ENCODE results near the gene PPP2R2C.

The PPP2R2C gene

DNA sequence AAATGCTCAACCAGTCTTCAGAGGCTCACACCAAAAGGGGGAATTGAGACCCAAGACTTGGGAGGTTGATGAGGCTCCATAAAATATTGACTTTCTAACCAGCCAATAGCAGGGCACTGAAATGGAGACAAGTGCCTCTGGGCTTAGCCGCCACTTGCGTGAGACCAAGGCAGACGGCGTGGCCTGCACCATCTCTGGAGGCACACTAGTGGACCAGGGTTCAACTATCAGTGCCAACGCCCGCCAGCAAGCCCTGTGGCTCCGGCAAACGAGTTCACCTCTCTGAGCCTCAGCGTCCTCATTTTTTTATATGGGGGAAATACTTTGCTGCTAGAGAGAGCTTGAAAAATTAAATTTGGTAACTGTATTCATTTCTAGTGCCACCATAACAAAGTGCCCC, 50.3 kb downstream of the PPP2R2C start:
- no peak for DNase-seq

- no peak for DNase-seq
Observed at GRCh38 chr4:6421397-6421796, 51.0 kb downstream of the PPP2R2C start.

- no peak for DNase-seq
Observed at GRCh38 chr4:6420972-6421371, 51.4 kb downstream of the PPP2R2C start.

GRCh38 chr4:6420036-6420435, 52.4 kb downstream of the PPP2R2C start:
- DNase-seq = no peak

- DNase-seq = no peak
Observed at GRCh38 chr4:6419452-6420028, 52.9 kb downstream of the PPP2R2C start.

DNA sequence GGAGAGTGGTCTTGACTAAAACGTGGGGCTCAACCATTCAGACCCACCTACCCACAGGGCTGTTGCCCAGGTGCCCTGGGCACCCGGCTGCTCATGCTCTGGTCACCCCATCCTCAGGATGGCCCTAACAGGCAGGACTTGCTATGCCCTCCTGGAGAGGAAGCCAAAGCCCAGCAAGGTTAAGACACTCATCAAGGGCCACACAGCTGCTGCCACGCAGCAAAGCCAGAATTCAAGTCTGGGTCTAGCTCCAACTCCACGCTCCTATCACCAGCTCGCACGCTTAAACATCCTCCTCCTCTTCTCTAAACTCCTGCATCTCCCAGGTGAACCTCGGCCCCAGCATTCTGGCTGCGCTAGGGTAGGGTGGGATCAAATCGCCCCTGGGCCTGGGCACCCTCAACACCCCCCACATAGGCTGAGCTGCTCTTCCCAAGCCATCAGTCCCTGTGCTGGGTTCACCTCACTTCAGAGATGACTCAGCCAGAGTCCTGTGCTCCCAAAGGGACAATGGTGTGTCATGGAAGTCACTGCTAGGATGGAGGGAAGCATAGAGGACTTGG, 54.1 kb downstream of the PPP2R2C start:
- DNase-seq = no peak

- no peak for DNase-seq
Observed at GRCh38 chr4:6417516-6418050, 54.8 kb downstream of the PPP2R2C start.

DNA sequence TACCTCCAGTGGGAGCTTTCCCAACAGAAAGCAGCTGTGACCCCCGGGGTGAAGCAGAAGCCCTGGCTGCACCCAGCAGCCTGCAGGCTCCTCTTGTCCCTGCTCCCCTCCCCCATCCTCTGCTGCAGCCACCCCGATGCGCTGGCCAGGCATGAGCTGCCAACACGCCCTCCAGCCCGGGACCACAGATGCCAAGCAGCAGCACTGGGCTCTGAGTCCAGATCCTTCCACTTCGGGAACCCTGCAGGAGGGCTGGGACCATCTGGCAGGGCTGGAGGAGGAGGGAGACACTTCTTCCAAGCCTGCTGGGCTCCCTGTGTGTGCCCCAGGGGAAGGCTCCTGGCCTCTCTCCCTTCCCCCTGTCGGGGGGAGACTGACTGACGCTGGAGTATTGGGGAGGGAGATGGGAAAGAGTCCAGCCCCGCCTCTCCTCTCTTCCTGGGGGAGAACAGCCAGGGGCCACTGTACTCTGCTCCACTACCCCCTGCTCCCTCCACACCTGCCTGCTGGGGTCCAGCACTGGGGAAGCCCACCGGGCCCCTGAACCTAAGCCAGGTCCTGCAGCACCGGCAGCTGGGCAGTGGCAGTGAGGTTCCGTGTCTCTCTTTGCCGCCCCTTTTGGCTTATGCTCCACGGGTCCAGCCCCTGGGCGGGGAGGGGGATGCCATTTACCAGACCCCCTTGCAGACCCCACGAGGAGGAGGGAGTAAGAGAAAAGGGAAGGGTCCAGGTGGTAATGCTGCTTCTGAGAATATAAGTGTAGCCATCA, 55.7 kb downstream of the PPP2R2C start:
- DNase-seq = no peak

DNA sequence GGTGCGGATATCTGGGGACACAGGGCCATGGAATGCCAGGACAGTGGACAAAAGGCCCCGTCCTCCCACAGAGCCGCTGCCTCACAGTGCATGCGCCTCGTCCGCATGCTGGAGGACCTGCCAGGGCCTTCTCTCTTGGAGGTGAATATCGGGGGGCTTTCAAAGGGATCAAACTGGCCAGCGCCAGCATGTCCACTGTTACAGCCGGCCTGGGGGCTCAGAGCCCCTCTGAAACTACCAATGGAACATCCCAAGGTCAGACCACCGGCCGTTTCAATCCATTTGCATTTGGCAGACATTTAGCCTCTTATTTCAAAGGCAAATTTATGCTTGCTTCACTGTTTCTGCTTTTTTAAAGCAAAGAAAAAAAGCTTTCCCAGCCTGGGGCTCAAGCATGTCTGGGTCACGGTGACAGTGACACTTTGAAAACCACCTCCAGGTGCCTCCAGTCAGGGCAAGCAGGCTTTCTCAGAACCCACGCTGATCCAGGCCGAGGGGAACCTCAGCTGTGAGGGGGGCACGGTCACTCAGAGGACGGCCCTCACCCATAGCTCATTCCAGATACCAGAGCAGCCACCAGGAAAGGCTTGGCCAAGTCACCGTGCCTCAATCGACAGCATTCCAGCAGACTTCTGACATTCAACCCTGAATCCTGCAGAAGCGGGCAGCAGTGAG, 57.2 kb downstream of the PPP2R2C start:
- DNase-seq = no peak

DNA sequence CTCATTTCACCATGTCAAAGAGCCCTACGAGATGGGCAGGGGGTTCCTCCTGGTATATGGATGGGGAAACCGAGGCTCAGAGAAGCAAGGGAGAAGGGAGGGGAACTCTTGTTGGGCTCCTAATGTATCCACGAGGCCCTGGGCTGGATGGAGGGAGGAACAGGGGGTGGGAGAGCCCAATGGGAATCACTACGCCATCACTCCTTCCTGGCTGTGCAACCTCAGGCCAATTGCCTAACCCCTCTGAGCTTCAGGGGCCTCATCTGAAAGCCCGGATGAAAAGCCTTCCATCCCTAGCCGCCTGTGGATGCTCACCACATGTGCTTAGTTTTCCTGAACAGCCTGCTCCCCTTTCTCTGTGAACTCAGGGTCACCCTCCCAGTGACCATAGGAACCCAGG, 57.8 kb downstream of the PPP2R2C start:
- DNase-seq = no peak

- no peak for DNase-seq
Observed at GRCh38 chr4:6410664-6411063, 61.8 kb downstream of the PPP2R2C start.

GRCh38 chr4:6410068-6410467, 62.3 kb downstream of the PPP2R2C start:
- DNase-seq = no peak

DNA sequence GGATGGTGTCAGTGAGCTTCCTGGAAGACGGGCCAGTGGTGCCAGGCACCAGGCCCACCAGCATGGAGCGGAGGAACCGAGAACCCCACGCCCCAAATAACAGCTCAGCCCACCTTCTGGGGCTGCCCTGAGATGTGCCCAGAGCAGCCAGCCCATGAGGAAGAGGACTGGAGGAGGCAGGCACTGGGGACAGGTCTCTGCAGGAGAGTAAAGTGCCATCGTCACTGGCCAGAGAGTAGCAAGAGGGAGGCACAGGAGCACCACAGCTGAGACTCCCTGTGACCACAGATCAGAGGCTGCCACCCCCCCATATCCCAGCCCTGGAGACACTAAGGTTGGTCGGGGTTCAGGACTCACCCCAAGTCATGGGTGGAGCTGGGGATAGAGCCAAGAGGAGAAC, 63.0 kb downstream of the PPP2R2C start:
- DNase-seq = no peak

DNA sequence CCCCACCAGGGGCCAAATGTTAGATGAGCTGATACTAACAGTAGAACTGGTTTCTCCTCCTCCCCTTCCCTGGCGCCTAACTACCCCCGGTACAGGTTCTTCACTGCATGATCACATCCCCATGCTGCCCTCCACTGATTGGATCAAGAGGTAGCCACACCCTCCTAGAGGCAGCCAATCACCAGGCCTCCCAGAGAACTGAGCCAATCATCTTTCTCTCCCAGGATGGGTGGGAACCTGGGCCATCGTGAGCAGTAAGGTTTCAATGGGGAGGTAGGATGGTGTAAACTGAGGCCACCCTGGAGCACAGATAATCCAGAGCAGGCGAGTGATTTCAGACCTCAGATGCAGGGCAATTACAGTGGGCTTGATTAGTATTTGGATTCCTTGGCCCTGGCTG, 64.2 kb downstream of the PPP2R2C start:
- DNase-seq = no peak

GRCh38 chr4:6405397-6405706, 67.1 kb downstream of the PPP2R2C start:
- DNase-seq = no peak

DNA sequence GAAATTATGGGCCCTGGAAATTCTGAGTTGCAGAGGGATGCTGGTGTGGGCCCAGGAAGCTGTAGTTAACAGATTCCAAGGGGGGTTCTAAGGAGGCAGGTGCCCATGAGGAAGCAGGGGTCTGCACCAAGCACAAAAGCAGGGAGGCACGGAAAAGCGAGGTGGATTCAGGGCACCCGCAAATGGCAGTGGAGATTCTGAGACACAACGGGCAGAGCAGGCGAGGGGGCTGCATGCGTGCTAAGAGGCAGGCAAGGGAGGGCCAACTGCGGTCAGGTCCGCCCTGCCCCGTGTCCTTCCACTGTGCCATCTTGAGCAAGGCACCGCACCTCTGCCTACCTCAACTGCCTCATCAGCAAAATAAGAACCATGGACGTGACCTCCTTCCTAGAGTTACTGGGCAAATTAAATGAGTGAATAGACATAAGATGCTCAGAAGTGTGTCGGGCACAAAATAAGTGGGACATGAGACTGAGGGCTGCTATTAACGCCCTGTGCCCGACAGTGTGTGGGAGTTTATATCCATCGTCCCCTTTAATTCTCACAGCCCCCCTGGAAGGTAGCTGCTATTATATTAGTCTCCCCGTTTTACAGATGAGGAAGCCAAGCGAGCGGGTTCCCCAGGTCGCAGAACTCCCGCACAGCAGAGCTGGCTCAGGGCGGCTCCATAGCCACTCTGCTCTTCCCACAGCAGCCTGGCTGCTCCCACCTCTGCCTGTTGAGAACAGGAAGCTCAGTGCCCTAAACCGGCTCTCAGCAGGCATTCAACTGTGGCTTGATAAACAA, 67.6 kb downstream of the PPP2R2C start:
- no peak for DNase-seq

GRCh38 chr4:6403400-6403685, 69.1 kb downstream of the PPP2R2C start:
- DNase-seq = no peak

DNA sequence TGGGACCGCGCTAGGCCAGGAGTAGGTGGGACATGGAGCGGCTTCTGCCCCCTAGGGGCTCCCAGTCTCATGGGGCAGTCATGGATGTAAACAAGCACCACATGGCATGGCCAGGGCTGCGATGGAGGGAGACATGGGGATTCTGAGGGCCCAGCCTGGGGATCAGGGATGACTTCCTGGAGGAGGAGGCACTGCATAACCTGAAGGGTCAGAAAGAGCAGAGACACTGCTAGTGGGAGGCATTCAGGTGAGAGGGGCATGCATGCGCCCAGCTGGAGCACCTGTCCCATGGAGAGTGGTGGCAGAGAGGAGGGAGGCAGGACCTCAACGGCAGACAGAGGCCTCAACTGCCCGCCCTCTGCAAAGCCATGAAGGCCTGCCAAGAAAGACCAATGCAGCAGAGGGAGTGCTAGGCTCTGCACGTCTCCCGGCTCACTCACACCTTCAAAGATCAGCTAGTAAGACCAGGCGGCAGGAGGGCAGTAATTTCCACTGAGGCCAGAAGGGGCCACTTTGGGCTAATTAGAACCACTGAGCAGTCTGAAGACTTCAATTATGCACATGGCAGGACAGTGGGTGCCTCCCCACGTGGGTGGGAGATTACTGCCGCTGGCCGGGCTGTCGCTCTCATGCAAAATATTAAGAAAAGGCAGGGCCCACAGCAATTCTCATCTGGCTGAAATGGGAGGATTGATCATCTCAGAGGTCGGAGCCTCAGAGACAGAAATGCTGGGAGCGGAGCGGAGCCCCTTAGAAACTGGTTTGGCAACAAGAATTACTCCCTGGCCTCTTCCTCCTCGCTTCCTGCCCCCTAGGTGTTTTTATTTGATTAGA, 69.6 kb downstream of the PPP2R2C start:
- DNase-seq = no peak

DNA sequence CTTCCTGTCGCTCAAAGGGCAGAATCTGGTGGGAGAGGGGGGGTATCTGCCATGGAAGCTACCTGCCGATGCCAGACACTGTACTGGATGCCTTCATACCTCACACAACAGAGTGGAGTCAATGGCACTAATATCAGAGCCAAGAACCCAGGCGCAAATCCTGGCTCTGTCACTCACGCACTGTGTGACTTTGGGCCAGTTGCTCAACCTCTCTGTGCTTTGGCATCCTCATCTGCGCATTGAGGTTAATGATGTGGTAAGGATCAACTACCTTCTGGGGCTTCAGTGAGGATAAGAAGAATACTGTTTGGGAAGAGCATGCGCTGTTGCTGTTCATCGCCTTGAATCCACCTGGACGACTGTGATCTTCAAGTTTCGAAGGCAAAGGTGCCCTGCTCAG, 70.6 kb downstream of the PPP2R2C start:
- no peak for DNase-seq

DNA sequence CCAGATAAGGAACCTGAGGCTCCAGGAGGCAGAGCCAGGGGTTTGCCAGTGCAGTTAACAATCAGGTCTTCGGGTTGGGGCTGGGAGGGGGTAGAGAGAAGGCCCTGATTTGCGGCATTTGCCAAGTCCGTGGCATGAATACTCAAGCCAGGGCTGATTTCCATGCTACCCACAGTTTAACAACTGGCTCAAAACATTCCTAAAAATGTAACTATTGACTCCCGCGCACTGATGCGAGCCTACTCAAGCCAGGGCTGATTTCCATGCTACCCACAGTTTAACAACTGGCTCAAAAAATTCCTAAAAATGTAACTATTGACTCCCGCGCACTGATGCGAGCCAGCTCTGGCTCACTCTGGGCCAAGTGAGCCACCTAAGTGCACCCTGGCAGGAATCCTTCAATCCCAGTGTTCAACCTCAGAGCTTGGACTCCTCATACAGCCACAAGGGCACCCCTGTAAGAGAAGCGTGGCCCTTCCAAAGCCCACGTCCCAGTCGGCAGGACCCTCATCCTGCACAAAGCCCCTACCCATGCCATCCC, 75.6 kb downstream of the PPP2R2C start:
- no peak for DNase-seq

DNA sequence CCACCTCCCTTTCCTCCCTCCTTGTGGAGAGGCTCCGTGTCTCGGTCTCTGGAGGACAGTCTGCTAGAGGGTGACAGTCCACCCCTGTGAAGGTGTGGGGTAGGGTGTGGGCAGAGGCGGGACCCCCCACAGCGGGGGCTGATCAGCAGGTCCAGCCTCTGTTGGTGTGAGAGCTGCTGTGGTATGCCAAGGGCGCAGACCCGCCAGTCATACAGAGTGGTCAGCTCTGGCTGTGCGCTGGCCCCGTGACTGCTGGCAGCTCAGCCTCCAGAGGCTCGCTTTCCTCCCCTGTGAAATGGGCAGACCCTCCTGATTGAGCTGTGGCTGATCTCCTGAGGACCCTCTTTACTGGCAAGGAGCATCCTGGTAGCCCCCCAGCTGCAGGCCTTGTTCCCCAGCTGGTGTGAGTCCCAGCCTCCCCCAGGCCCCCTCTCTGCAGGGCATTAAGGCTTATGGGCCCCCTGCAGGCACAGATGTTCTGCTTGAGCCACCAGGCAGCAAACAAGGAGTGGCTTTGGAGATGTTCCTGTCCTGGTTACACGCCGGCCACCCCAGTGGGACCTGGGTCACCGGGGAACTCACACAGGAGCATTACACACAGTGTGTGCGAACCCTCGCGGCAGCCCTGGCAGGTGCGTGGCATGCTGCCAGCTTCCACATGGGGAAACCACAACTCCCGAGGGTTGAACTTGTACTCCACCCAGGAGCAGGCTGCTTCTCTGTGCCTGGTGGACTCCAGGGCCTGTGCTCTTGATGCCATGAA, 76.8 kb downstream of the PPP2R2C start:
- no peak for DNase-seq

Data from inflammatory macrophage treated with lipopolysaccharide for 4 hours (primary cell).